H1 (cell line): ENCODE measurements around the gene SMARCA1.

Experiments used
- ATF2 ChIP-seq: IDR thresholded peaks from 2 replicates; pipeline ENCODE4 v1.6.1; 2012; ENCODE audit warnings: low read length, inconsistent platforms
- CHD1 ChIP-seq: IDR thresholded peaks from 2 replicates; pipeline ENCODE4 v1.6.1; 2012; ENCODE audit warnings: low read depth, low read length, improper control_type of control experiment
- CHD2 ChIP-seq: IDR thresholded peaks from 2 replicates; pipeline ENCODE4 v1.6.1; 2012; ENCODE audit warnings: low read length, improper control_type of control experiment
- CREB1 ChIP-seq: IDR thresholded peaks from 2 replicates; pipeline ENCODE4 v1.6.1; 2012; ENCODE audit warnings: inconsistent platforms
- CTCF ChIP-seq, 3 experiments: IDR thresholded peaks; 1 replicate in 2 of 3; 2 replicates in 1 of 3; pipeline versions ENCODE4 v1.5.1 to v1.6.1; 2011; ENCODE audit warnings: low read length in 3 of 3, mild to moderate bottlenecking in 3 of 3, inconsistent platforms in 2 of 3, low read depth in 1 of 3, moderate library complexity in 1 of 3; ENCODE audit not compliant: insufficient read depth in 1 of 3; ENCODE audit errors: control extremely low read depth in 1 of 3
- HDAC2 ChIP-seq, 2 experiments: fragments of 300-600 bp in 1 of 2; sonication (generic) in 1 of 2; IDR thresholded peaks; 2 replicates each; pipeline ENCODE4 v1.6.1; 2011 to 2012; ENCODE audit warnings: low read depth in 2 of 2, low read length in 2 of 2, mild to moderate bottlenecking in 2 of 2, moderate library complexity in 2 of 2, borderline replicate concordance in 1 of 2, inconsistent platforms in 1 of 2
- POLR2A ChIP-seq, 2 experiments: IDR thresholded peaks; 1 replicate in 1 of 2; 2 replicates in 1 of 2; pipeline ENCODE4 v1.6.1; 2011; ENCODE audit warnings: low read depth in 2 of 2, low read length in 2 of 2, mild to moderate bottlenecking in 2 of 2; ENCODE audit errors: control extremely low read depth in 1 of 2
- POLR2AphosphoS5 ChIP-seq: IDR thresholded peaks from 2 replicates; pipeline ENCODE4 v1.6.1; 2011; ENCODE audit warnings: low read depth, low read length
- SUZ12 ChIP-seq: fragments of 200-600 bp; sonication (generic); IDR thresholded peaks from 2 replicates; pipeline ENCODE4 v1.6.1; 2012; ENCODE audit warnings: mild to moderate bottlenecking, inconsistent platforms, low read length, moderate library complexity, mixed read lengths
- TAF1 ChIP-seq: IDR thresholded peaks from 2 replicates; pipeline ENCODE4 v1.6.1; 2011; ENCODE audit warnings: mild to moderate bottlenecking, low read depth, low read length
- TAF7 ChIP-seq: optimal IDR thresholded peaks from 2 replicates; pipeline ENCODE3; 2011; ENCODE audit warnings: low read depth, mild to moderate bottlenecking, inconsistent platforms, low read length, moderate library complexity, borderline replicate concordance
- TEAD4 ChIP-seq: IDR thresholded peaks from 2 replicates; pipeline ENCODE4 v1.6.1; 2012; ENCODE audit warnings: low read depth, low read length, inconsistent platforms, mixed read lengths

GRCh38 chrX:129472116-129472515, 51.2 kb downstream of the SMARCA1 start:
- no peak for TF ChIP-seq CTCF (IDR thresholded peaks at IDR 0.05; ENCODE audit: control extremely low read depth in 1 of 3, insufficient read depth in 1 of 3, low read depth in 1 of 3, low read length in 3 of 3)
- TF ChIP-seq TAF1, result no peak
- no peak for TF ChIP-seq CREB1
- TF ChIP-seq HDAC2 (IDR thresholded peaks at IDR 0.05; ENCODE audit: borderline replicate concordance in 1 of 2, low read depth in 2 of 2, low read length in 2 of 2), result no peak
- TF ChIP-seq CHD2, result no peak
- no peak for TF ChIP-seq SUZ12
- no peak for TF ChIP-seq CHD1
- no peak for TF ChIP-seq TEAD4
- no peak for TF ChIP-seq TAF7
- no peak for TF ChIP-seq POLR2A (IDR thresholded peaks at IDR 0.05; ENCODE audit: control extremely low read depth in 1 of 2, low read depth in 2 of 2, low read length in 2 of 2)
- TF ChIP-seq POLR2AphosphoS5, result no peak
- no peak for TF ChIP-seq ATF2
